SK-N-SH (cell line): ENCODE results near the gene DUSP9. TPM values are rescaled to one million over a fixed set of nuclear protein-coding genes. Genes with fewer than 3 reads are reported as not detected.

ENCODE experiments used
- CTCF ChIA-PET: fragments of 300-600, 350-600 bp; formaldehyde crosslinking; extraction: SDS; loops from one replicate; lab custom pipeline; 2021; lab: Yijun Ruan, JAX
- POLR2A ChIA-PET: fragments of 350-600 bp; sonication (Branson Sonifier 250); formaldehyde crosslinking; extraction: SDS; loops from one replicate; lab custom pipeline; 2020; ENCODE audit warnings: antibody characterized with exemption, inconsistent platforms; lab: Yijun Ruan, JAX
- DNase-seq: peaks from one replicate; pipeline ENCODE4 v3.0.0; 2012
- H2AFZ ChIP-seq: fragments of 200-600 bp; sonication (generic); 2 replicates; pipeline ENCODE4 v1.8.1; 2016; ENCODE audit warnings: antibody characterized with exemption, mild to moderate bottlenecking, low read depth
- H3F3A ChIP-seq: fragments of 200-600 bp; sonication (generic); replicated peaks from 2 replicates; pipeline ENCODE3; 2016; ENCODE audit warnings: antibody characterized with exemption, mild to moderate bottlenecking; ENCODE audit not compliant: insufficient read depth
- H3K27ac ChIP-seq, 2 experiments: fragments of 200-500 bp in 1 of 2; fragments of 200-600 bp in 1 of 2; sonication (Bioruptor generic) in 1 of 2; sonication (generic), shearing (Covaris generic) in 1 of 2; 2 replicates each; pipeline versions ENCODE4 v1.5.1 to v1.6.1; 2014 to 2016; ENCODE audit warnings: low read depth in 2 of 2, inconsistent platforms in 1 of 2, low read length in 1 of 2, mild to moderate bottlenecking in 1 of 2, mixed read lengths in 1 of 2
- H3K27me3 ChIP-seq: fragments of 200-600 bp; sonication (generic), shearing (Covaris generic); 2 replicates; pipeline ENCODE4 v1.6.1; 2016; ENCODE audit warnings: mixed run types; ENCODE audit not compliant: insufficient read depth
- H3K36me3 ChIP-seq, 2 experiments: fragments of 200-500 bp in 1 of 2; fragments of 200-600 bp in 1 of 2; sonication (Bioruptor generic) in 1 of 2; sonication (generic) in 1 of 2; replicated peaks in 1 of 2; 2 replicates each; pipeline versions ENCODE3 to v1.5.1; 2014 to 2016; ENCODE audit warnings: low read length in 1 of 2, mild to moderate bottlenecking in 1 of 2; ENCODE audit not compliant: insufficient read depth in 2 of 2, control insufficient read depth in 1 of 2
- H3K4me1 ChIP-seq, 2 experiments: fragments of 200-500 bp in 1 of 2; fragments of 200-600 bp in 1 of 2; sonication (Bioruptor generic) in 1 of 2; sonication (generic), shearing (Covaris generic) in 1 of 2; 2 replicates each; pipeline versions ENCODE4 v1.5.1 to v1.6.1; 2014 to 2016; ENCODE audit warnings: low read depth in 1 of 2, low read length in 1 of 2, mixed run types in 1 of 2; ENCODE audit not compliant: insufficient read depth in 2 of 2, control insufficient read depth in 1 of 2
- H3K4me2 ChIP-seq: fragments of 200-600 bp; sonication (generic), shearing (Covaris generic); 2 replicates; pipeline ENCODE4 v1.6.1; 2017; ENCODE audit warnings: mixed run types
- H3K4me3 ChIP-seq, 2 experiments: fragments of 200-500 bp in 1 of 2; fragments of 200-600 bp in 1 of 2; sonication (Bioruptor generic) in 1 of 2; sonication (generic), shearing (Covaris generic) in 1 of 2; 2 replicates each; pipeline versions ENCODE4 v1.5.1 to v1.8.1; 2014 to 2016; ENCODE audit warnings: low read depth in 2 of 2, inconsistent platforms in 1 of 2, low read length in 1 of 2, mild to moderate bottlenecking in 1 of 2, mixed read lengths in 1 of 2, moderate library complexity in 1 of 2
- H3K79me2 ChIP-seq: fragments of 200-600 bp; sonication (generic); 2 replicates; pipeline ENCODE4 v1.8.1; 2017; ENCODE audit warnings: mild to moderate bottlenecking; ENCODE audit not compliant: insufficient read depth
- H3K9ac ChIP-seq: fragments of 200-600 bp; sonication (generic); 2 replicates; pipeline ENCODE4 v1.6.1; 2017; ENCODE audit warnings: mixed run types
- H3K9me2 ChIP-seq: fragments of 200-600 bp; sonication (generic); 2 replicates; pipeline ENCODE4 v1.6.1; 2017; ENCODE audit warnings: mixed run types
- H3K9me3 ChIP-seq: fragments of 200-600 bp; sonication (generic); 2 replicates; pipeline ENCODE4 v1.6.1; 2017; ENCODE audit warnings: mixed run types, mild to moderate bottlenecking, moderate library complexity
- H4K20me1 ChIP-seq: fragments of 200-600 bp; sonication (generic); 2 replicates; pipeline ENCODE4 v1.6.1; 2017; ENCODE audit warnings: mild to moderate bottlenecking, mixed run types; ENCODE audit not compliant: insufficient read depth
- CHD2 ChIP-seq: fragments of 150-350 bp; IDR thresholded peaks from 2 replicates; pipeline ENCODE4 v1.6.1; 2018; ENCODE audit warnings: low read length; ENCODE audit not compliant: partially characterized antibody
- ELF1 ChIP-seq: IDR thresholded peaks from 2 replicates; pipeline ENCODE4 v1.4.0; 2012
- FOSL2 ChIP-seq: IDR thresholded peaks from 2 replicates; pipeline ENCODE4 v1.4.0; 2012; ENCODE audit warnings: low read depth, mild to moderate bottlenecking, moderate library complexity, borderline replicate concordance
- FOXJ3 ChIP-seq: sonication (generic); formaldehyde crosslinking; IDR thresholded peaks from 2 replicates; pipeline ENCODE4 v1.5.1; 2020; ENCODE audit warnings: mild to moderate bottlenecking, missing genetic modification reagents
- FOXM1 ChIP-seq: IDR thresholded peaks from 2 replicates; pipeline ENCODE4 v1.4.0; 2012; ENCODE audit warnings: low read depth, mild to moderate bottlenecking
- GABPA ChIP-seq: IDR thresholded peaks from 2 replicates; pipeline ENCODE4 v1.4.0; 2012; ENCODE audit warnings: low read depth, mild to moderate bottlenecking
- IRF3 ChIP-seq: fragments of 150-350 bp; IDR thresholded peaks from 2 replicates; pipeline ENCODE4 v1.6.1; 2016; ENCODE audit warnings: mild to moderate bottlenecking, low read depth, low read length
- JUND ChIP-seq: IDR thresholded peaks from 2 replicates; pipeline ENCODE4 v1.4.0; 2012
- NRF1 ChIP-seq: IDR thresholded peaks from 2 replicates; pipeline ENCODE4 v1.6.1; 2012; ENCODE audit warnings: low read depth, mild to moderate bottlenecking, low read length
- POLR2AphosphoS5 ChIP-seq: IDR thresholded peaks from 2 replicates; pipeline ENCODE4 v1.6.1; 2012; ENCODE audit warnings: low read depth, low read length
- REST ChIP-seq: IDR thresholded peaks from 2 replicates; pipeline ENCODE4 v1.6.1; 2012; ENCODE audit warnings: mild to moderate bottlenecking, low read depth, low read length, moderate library complexity
- RFX5 ChIP-seq: IDR thresholded peaks from 2 replicates; pipeline ENCODE4 v1.6.1; 2012; ENCODE audit warnings: mild to moderate bottlenecking, improper control_type of control experiment, low read length
- RXRA ChIP-seq: IDR thresholded peaks from 2 replicates; pipeline ENCODE4 v1.4.0; 2012; ENCODE audit warnings: low read depth, mild to moderate bottlenecking, borderline replicate concordance
- SMC3 ChIP-seq: IDR thresholded peaks from 2 replicates; pipeline ENCODE4 v1.6.1; 2012; ENCODE audit warnings: low read depth, low read length, improper control_type of control experiment
- TCF12 ChIP-seq: IDR thresholded peaks from 2 replicates; pipeline ENCODE4 v1.4.0; 2012
- TEAD4 ChIP-seq: IDR thresholded peaks from 2 replicates; pipeline ENCODE4 v1.4.0; 2012; ENCODE audit warnings: mild to moderate bottlenecking, borderline replicate concordance; ENCODE audit not compliant: insufficient read depth
- USF2 ChIP-seq: fragments of 150-350 bp; IDR thresholded peaks from 2 replicates; pipeline ENCODE4 v1.6.1; 2017; ENCODE audit warnings: antibody characterized with exemption, low read length, low read depth, borderline replicate concordance
- ZBTB33 ChIP-seq: IDR thresholded peaks from 2 replicates; pipeline ENCODE4 v1.4.0; 2012; ENCODE audit warnings: low read depth, borderline replicate concordance
- WGBS: methylation state at CpG from one replicate; pipeline ENCODE4 v1.1.6; 2017; ENCODE audit warnings: low lambda C conversion rate; 5-methylcytosine and 5-hydroxymethylcytosine counted together
- polyA plus RNA-seq, 3 experiments: library from polyadenylated mRNA; depleted of rRNA; stranded (reverse); fragments of >200 nt; gene quantifications; 2 replicates each; pipeline ENCODE4 v1.2.3, GENCODE V29; 2012

DUSP9 gene
- polyA plus RNA-seq, 1 of the 3 experiments (the other 2 are of a cell fraction), result 0.05 TPM

- Histone ChIP-seq H2AFZ (no peak overlapping the region), H3K9me2 (no peaks in the 10 kb centered on the region), H3K4me1 (no peaks in the 10 kb centered on the region; a peak in 1 of 4 replicates), H3K4me3 (no peak overlapping the region), H3K27ac (no peak overlapping the region), H4K20me1 (no peaks in the 10 kb centered on the region), H3K9ac (no peak overlapping the region), H3F3A (no peaks in the 10 kb centered on the region)
- TF ChIP-seq FOXM1, result no peak
- TF ChIP-seq ELF1, result no peak
- no peak for TF ChIP-seq RFX5
- no peak for TF ChIP-seq FOXJ3 (CRISPR knock-in tag)
- TF ChIP-seq, all 33 proteins: peak for 0
- ChIA-PET POLR2A (interaction anchor here (1.5 kb wide), 1 partner anchor 45 kb away, joined by 3 read pairs; no protein-coding TSS in a partner anchor), CTCF (interaction anchor here (0.8 to 1.2 kb wide), 4 partner anchors 11 to 138 kb away, joined by 3 read pairs; no protein-coding TSS in a partner anchor)
- Histone ChIP-seq H3K79me2 (no peaks in the 10 kb centered on the region), H3K27me3 (peaks cover 66% of the 10 kb centered on the region), H3K4me2 (no peak overlapping the region), H3K9me3 (no peaks in the 10 kb centered on the region), H3K36me3 (no peaks in the 10 kb centered on the region)
- peak; percentile 17 for DNase-seq
- 9% methylated on average over 6 of the region's 21 CpGs for WGBS
These were observed 21.6 kb upstream of the DUSP9 start for GRCh38 chrX:153625271-153626024.

- POLR2A ChIA-PET, result interaction anchor here (1.5 kb wide), 1 partner anchor 45 kb away, joined by 3 read pairs; no protein-coding TSS in a partner anchor
- TF ChIP-seq USF2 (no peak), REST (no peak), FOXJ3 (CRISPR knock-in tag) (no peak), RFX5 (no peak), CHD2 (no peak), TEAD4 (no peak), GABPA (no peak), NRF1 (no peak), IRF3 (no peak), SMC3 (no peak), ZBTB33 (no peak), FOXM1 (no peak), FOSL2 (no peak), RXRA (no peak), JUND (no peak), POLR2AphosphoS5 (no peak), TCF12 (no peak)
- TF ChIP-seq, all 33 proteins: peak for 0
- Histone ChIP-seq H3K9me3 (peaks cover 3% of the 10 kb centered on the region; the same call in 1 of the 2 replicates), H4K20me1 (no peaks in the 10 kb centered on the region), H3K79me2 (no peaks in the 10 kb centered on the region), H3K4me3 (no peak overlapping the region), H3K4me2 (no peak overlapping the region), H3K27ac (no peak overlapping the region), H3K36me3 (no peaks in the 10 kb centered on the region), H3K27me3 (peaks cover 66% of the 10 kb centered on the region), H3K9me2 (no peaks in the 10 kb centered on the region), H2AFZ (no peak overlapping the region), H3K9ac (no peak overlapping the region), H3K4me1 (no peaks in the 10 kb centered on the region; a peak in 1 of 4 replicates), H3F3A (no peaks in the 10 kb centered on the region)
- CTCF ChIA-PET, result interaction anchor here (0.8 to 1.5 kb wide), 4 partner anchors 10 to 18 kb away, joined by 3 read pairs; no protein-coding TSS in a partner anchor
- WGBS, result 29% methylated on average over 8 of the region's 16 CpGs
- no peak for DNase-seq
These were observed 20.9 kb upstream of the DUSP9 start for GRCh38 chrX:153626025-153626633.
